H9 (cell line): ENCODE results near the gene GLI2. TPM values are rescaled to one million over a fixed set of nuclear protein-coding genes. Genes with fewer than 3 reads are reported as not detected.

ENCODE experiments used
- DNase-seq: peaks from one replicate; pipeline ENCODE4 v3.0.0-alpha.2; 2017
- H2AFZ ChIP-seq: one replicate; pipeline ENCODE4 v1.6.1; 2013; ENCODE audit warnings: mild to moderate bottlenecking, low read length, control low read depth, moderate library complexity
- H2AK5ac ChIP-seq: 2 replicates; pipeline ENCODE4 v1.6.1; 2013; ENCODE audit warnings: low read length, control low read depth, mixed read lengths; ENCODE audit not compliant: insufficient read length
- H2BK120ac ChIP-seq: one replicate; pipeline ENCODE4 v1.6.1; 2013; ENCODE audit warnings: low read depth, mild to moderate bottlenecking, low read length, control low read depth, inconsistent platforms; ENCODE audit not compliant: poor library complexity, severe bottlenecking
- H2BK12ac ChIP-seq: 2 replicates; pipeline ENCODE4 v1.6.1; 2013; ENCODE audit warnings: low read length, control low read depth, mixed read lengths, low read depth; ENCODE audit not compliant: insufficient read length
- H2BK15ac ChIP-seq: 2 replicates; pipeline ENCODE4 v1.6.1; 2013; ENCODE audit warnings: low read depth, low read length, control low read depth
- H2BK20ac ChIP-seq: one replicate; pipeline ENCODE4 v1.6.1; 2013; ENCODE audit warnings: low read depth, mild to moderate bottlenecking, low read length, control low read depth, inconsistent platforms; ENCODE audit not compliant: poor library complexity, severe bottlenecking
- H2BK5ac ChIP-seq: 2 replicates; pipeline ENCODE4 v1.6.1; 2013; ENCODE audit warnings: low read length, control low read depth, mixed read lengths; ENCODE audit not compliant: insufficient read length
- H3K14ac ChIP-seq: 2 replicates; pipeline ENCODE4 v1.6.1; 2013; ENCODE audit warnings: low read length, control low read depth; ENCODE audit not compliant: insufficient read depth
- H3K18ac ChIP-seq: 2 replicates; pipeline ENCODE4 v1.6.1; 2013; ENCODE audit warnings: low read depth, mild to moderate bottlenecking, mixed read lengths, low read length, control low read depth; ENCODE audit not compliant: insufficient read length
- H3K23ac ChIP-seq: 2 replicates; pipeline ENCODE4 v1.6.1; 2013; ENCODE audit warnings: low read length, control low read depth, mixed read lengths, low read depth; ENCODE audit not compliant: insufficient read length
- H3K23me2 ChIP-seq: 2 replicates; pipeline ENCODE4 v1.6.1; 2013; ENCODE audit warnings: low read depth, mild to moderate bottlenecking, mixed read lengths, low read length, control low read depth; ENCODE audit not compliant: insufficient read length, poor library complexity, severe bottlenecking
- H3K27ac ChIP-seq: 2 replicates; pipeline ENCODE4 v1.5.1; 2013; ENCODE audit warnings: low read length, control low read depth, mixed read lengths, low read depth; ENCODE audit not compliant: insufficient read length
- H3K27me3 ChIP-seq: 2 replicates; pipeline ENCODE4 v1.6.1; 2013; ENCODE audit warnings: low read length, control low read depth, inconsistent platforms; ENCODE audit not compliant: insufficient read depth
- H3K4ac ChIP-seq: 2 replicates; pipeline ENCODE4 v1.6.1; 2013; ENCODE audit warnings: low read depth, mild to moderate bottlenecking, control low read depth, inconsistent platforms, low read length, moderate library complexity
- H3K4me1 ChIP-seq: 2 replicates; pipeline ENCODE4 v1.6.1; 2013; ENCODE audit warnings: low read length, control low read depth, inconsistent platforms; ENCODE audit not compliant: insufficient read depth
- H3K4me2 ChIP-seq: 2 replicates; pipeline ENCODE4 v1.6.1; 2013; ENCODE audit warnings: low read length, control low read depth, mixed read lengths; ENCODE audit not compliant: insufficient read length, insufficient read depth
- H3K56ac ChIP-seq: 2 replicates; pipeline ENCODE4 v1.6.1; 2013; ENCODE audit warnings: low read depth, mild to moderate bottlenecking, mixed read lengths, low read length, control low read depth; ENCODE audit not compliant: insufficient read length
- H3K79me1 ChIP-seq: 2 replicates; pipeline ENCODE4 v1.6.1; 2013; ENCODE audit warnings: low read depth, mild to moderate bottlenecking, moderate library complexity, low read length, control low read depth, inconsistent platforms; ENCODE audit not compliant: insufficient read depth, poor library complexity, severe bottlenecking
- H3K79me2 ChIP-seq: 2 replicates; pipeline ENCODE4 v1.6.1; 2013; ENCODE audit warnings: low read length, control low read depth, inconsistent platforms; ENCODE audit not compliant: insufficient read depth
- H3K9ac ChIP-seq: 2 replicates; pipeline ENCODE4 v1.6.1; 2013; ENCODE audit warnings: low read length, control low read depth, mixed read lengths; ENCODE audit not compliant: insufficient read length; ENCODE audit errors: extremely low read depth
- H3K9me3 ChIP-seq: one replicate; pipeline ENCODE4 v1.6.1; 2013; ENCODE audit warnings: low read depth, low read length, inconsistent platforms; ENCODE audit not compliant: control insufficient read depth
- H3T11ph ChIP-seq: one replicate; pipeline ENCODE4 v1.6.1; 2013; ENCODE audit warnings: mild to moderate bottlenecking, low read length, control low read depth, inconsistent platforms
- H4K20me1 ChIP-seq: one replicate; pipeline ENCODE4 v1.6.1; 2013; ENCODE audit not compliant: control insufficient read depth, insufficient read length, insufficient read depth
- H4K5ac ChIP-seq: 2 replicates; pipeline ENCODE4 v1.6.1; 2013; ENCODE audit warnings: low read depth, mild to moderate bottlenecking, mixed read lengths, low read length, control low read depth; ENCODE audit not compliant: insufficient read length
- H4K8ac ChIP-seq: replicated peaks from 2 replicates; pipeline ENCODE4 v1.6.1; 2013; ENCODE audit warnings: low read length, control low read depth, mixed read lengths, low read depth; ENCODE audit not compliant: insufficient read length
- H4K91ac ChIP-seq: 2 replicates; pipeline ENCODE4 v1.6.1; 2013; ENCODE audit warnings: low read depth, mild to moderate bottlenecking, moderate library complexity, mixed read lengths, low read length, control low read depth; ENCODE audit not compliant: insufficient read length
- H3K27ac Mint-ChIP-seq, 3 experiments: 2 replicates in 2 of 3; 3 replicates in 1 of 3; pipeline ENCODE4 v1.8.0; 2020 to 2021; ENCODE audit warnings: mixed read lengths in 3 of 3, mild to moderate bottlenecking in 1 of 3, moderate library complexity in 1 of 3
- H3K27me3 Mint-ChIP-seq: 2 replicates; pipeline ENCODE4 v1.8.0; 2021; ENCODE audit warnings: low read depth, mild to moderate bottlenecking, moderate library complexity, mixed read lengths
- H3K36me3 Mint-ChIP-seq, 3 experiments: 2 replicates in 2 of 3; 3 replicates in 1 of 3; pipeline ENCODE4 v1.8.0; 2020 to 2021; ENCODE audit warnings: low read depth in 3 of 3, mixed read lengths in 3 of 3; ENCODE audit not compliant: insufficient read depth in 1 of 3
- H3K4me1 Mint-ChIP-seq, 2 experiments: 2 replicates each; pipeline ENCODE4 v1.8.0; 2020; ENCODE audit warnings: mixed read lengths in 2 of 2
- H3K4me3 Mint-ChIP-seq, 2 experiments: 2 replicates in 1 of 2; 3 replicates in 1 of 2; pipeline ENCODE4 v1.8.0; 2020 to 2021; ENCODE audit warnings: mild to moderate bottlenecking in 2 of 2, mixed read lengths in 2 of 2, moderate library complexity in 1 of 2
- H3K9me3 Mint-ChIP-seq, 2 experiments: 2 replicates in 1 of 2; 3 replicates in 1 of 2; pipeline ENCODE4 v1.8.0; 2020; ENCODE audit warnings: mild to moderate bottlenecking in 2 of 2, mixed read lengths in 2 of 2, moderate library complexity in 1 of 2
- CTCF ChIP-seq: fragments of 200-600 bp; sonication (generic); conservative IDR thresholded peaks from 3 replicates; pipeline ENCODE4 v1.8.0; 2021; ENCODE audit warnings: antibody characterized with exemption, mild to moderate bottlenecking
- WGBS: extraction: QIAGEN DNeasy Blood & Tissue Kit; methylation state at CpG from one replicate; pipeline ENCODE4 v1.1.7; 2013; ENCODE audit warnings: missing lambda C conversion rate, low lambda C conversion rate, mixed read lengths; ENCODE audit not compliant: insufficient read length; ENCODE audit errors: extremely low coverage; 5-methylcytosine and 5-hydroxymethylcytosine counted together
- total RNA-seq: library from RNA; stranded (reverse); gene quantifications from 2 replicates; pipeline ENCODE4 v1.2.1, GENCODE V29; 2021

The GLI2 gene
- total RNA-seq, 1 experiment from 2014 or later: 56.7 TPM

- Mint-ChIP-seq H3K36me3 (peaks cover 0 to 22% (median 5%) of the 10 kb centered on the region in 3 experiments; a peak in 5 of 7 replicates), H3K27me3 (peaks cover 73% of the 10 kb centered on the region), H3K27ac (no peak overlapping the region), H3K4me3 (no peak overlapping the region), H3K4me1 (peaks cover 15 to 16% of the 10 kb centered on the region in 2 experiments), H3K9me3 (peaks cover 18 to 30% of the 10 kb centered on the region in 2 experiments)
- Histone ChIP-seq H3T11ph (no peak overlapping the region), H4K20me1 (no peaks in the 10 kb centered on the region), H2BK120ac (no peak overlapping the region), H2BK15ac (no peak overlapping the region), H2BK5ac (no peak overlapping the region), H3K9ac (no peak overlapping the region), H3K23me2 (no peaks in the 10 kb centered on the region), H3K56ac (no peak overlapping the region), H2AFZ (no peak overlapping the region), H3K27me3 (peaks cover 2% of the 10 kb centered on the region; the same call in 1 of the 2 replicates), H3K23ac (no peak overlapping the region), H3K4me2 (no peak overlapping the region), H4K91ac (no peak overlapping the region), H3K18ac (no peak overlapping the region), H2BK20ac (no peak overlapping the region), H4K8ac (no peak overlapping the region), H3K79me1 (no peaks in the 10 kb centered on the region), H3K4me1 (peaks cover 6% of the 10 kb centered on the region; the same call in 1 of the 2 replicates), H3K79me2 (no peaks in the 10 kb centered on the region), H3K14ac (no peak overlapping the region), H4K5ac (no peak overlapping the region), H3K27ac (no peak overlapping the region), H2BK12ac (no peak overlapping the region), H2AK5ac (no peak overlapping the region), H3K9me3 (no peaks in the 10 kb centered on the region), H3K4ac (no peak overlapping the region)
- TF ChIP-seq CTCF: no peak
- no CpG with 5 or more reads among the region's 11 CpGs for WGBS
- DNase-seq: peak; percentile 40
Measured at GRCh38 chr2:120722568-120723421, 12.9 kb upstream of the GLI2 start.
